DOHH2 (cell line): ENCODE results near the gene ARL14EP.

ENCODE experiments used
- H3F3A ChIP-seq: fragments of 200-600 bp; sonication (generic), shearing (Covaris generic); 2 replicates; pipeline ENCODE4 v1.6.0; 2016; ENCODE audit warnings: antibody characterized with exemption, mild to moderate bottlenecking; ENCODE audit not compliant: control insufficient read depth, insufficient read depth
- H3K27ac ChIP-seq: fragments of 200-600 bp; sonication (generic); 2 replicates; pipeline ENCODE4 v1.5.1; 2014; ENCODE audit warnings: low read depth, mild to moderate bottlenecking, low read length, moderate library complexity
- H3K27me3 ChIP-seq: fragments of 200-600 bp; sonication (generic); 2 replicates; pipeline ENCODE4 v1.6.1; 2014; ENCODE audit warnings: mild to moderate bottlenecking, low read length, mixed read lengths; ENCODE audit not compliant: control insufficient read depth
- H3K36me3 ChIP-seq: fragments of 200-600 bp; sonication (generic); 2 replicates; pipeline ENCODE4 v1.6.1; 2014; ENCODE audit warnings: mild to moderate bottlenecking, low read length, moderate library complexity, mixed read lengths; ENCODE audit not compliant: control insufficient read depth
- H3K4me1 ChIP-seq: fragments of 200-600 bp; sonication (generic); 2 replicates; pipeline ENCODE4 v1.6.1; 2014; ENCODE audit warnings: mild to moderate bottlenecking, low read length, mixed read lengths; ENCODE audit not compliant: control insufficient read depth
- H3K4me2 ChIP-seq: fragments of 200-600 bp; sonication (generic); 2 replicates; pipeline ENCODE4 v1.6.0; 2014; ENCODE audit warnings: mild to moderate bottlenecking, low read length, moderate library complexity
- H3K4me3 ChIP-seq: fragments of 200-600 bp; sonication (generic); 2 replicates; pipeline ENCODE4 v1.5.1; 2014; ENCODE audit warnings: mild to moderate bottlenecking, low read length, mixed read lengths
- H3K79me2 ChIP-seq: fragments of 200-600 bp; sonication (generic); 2 replicates; pipeline ENCODE4 v1.6.1; 2014; ENCODE audit warnings: mild to moderate bottlenecking, low read length, mixed read lengths; ENCODE audit not compliant: control insufficient read depth
- H3K9me2 ChIP-seq: fragments of 200-600 bp; sonication (generic); replicated peaks from 2 replicates; pipeline ENCODE4 v1.6.1; 2014; ENCODE audit warnings: mild to moderate bottlenecking, low read length, mixed read lengths; ENCODE audit not compliant: control insufficient read depth
- H3K9me3 ChIP-seq: fragments of 200-600 bp; sonication (generic); 2 replicates; pipeline ENCODE4 v1.6.1; 2014; ENCODE audit warnings: antibody characterized with exemption, low read length, mixed read lengths; ENCODE audit not compliant: control insufficient read depth, insufficient read depth
- H4K20me1 ChIP-seq: fragments of 200-600 bp; sonication (generic); 2 replicates; pipeline ENCODE4 v1.6.0; 2014; ENCODE audit warnings: low read depth, mild to moderate bottlenecking, antibody characterized with exemption, low read length, moderate library complexity; ENCODE audit not compliant: control insufficient read depth, insufficient read depth
- EZH2phosphoT487 ChIP-seq: fragments of 200-600 bp; sonication (generic); IDR thresholded peaks from 2 replicates; pipeline ENCODE4 v1.6.1; 2017; ENCODE audit warnings: borderline replicate concordance, mild to moderate bottlenecking, antibody characterized with exemption, low read length, moderate library complexity, mixed read lengths
- TF ChIP-seq, protein P1 (sequence below): fragments of 200-600 bp; sonication (generic); IDR thresholded peaks from one replicate; pipeline ENCODE4 v1.5.1; 2014; ENCODE audit warnings: antibody characterized with exemption, mild to moderate bottlenecking, low read depth, low read length; ENCODE audit not compliant: poor library complexity, severe bottlenecking

The ARL14EP gene

GRCh38 chr11:30282289-30282631 is 40.6 kb upstream of the ARL14EP start:
- no peaks in the 10 kb centered on the region for H3K9me2 ChIP-seq
- no peaks in the 10 kb centered on the region for H3K79me2 ChIP-seq
- H3K4me1 ChIP-seq, result no peaks in the 10 kb centered on the region
- no peaks in the 10 kb centered on the region for H3K9me3 ChIP-seq
- H3K27ac ChIP-seq, result no peak overlapping the region
- no peak for TF ChIP-seq EZH2phosphoT487
- TF ChIP-seq, protein P1, sequence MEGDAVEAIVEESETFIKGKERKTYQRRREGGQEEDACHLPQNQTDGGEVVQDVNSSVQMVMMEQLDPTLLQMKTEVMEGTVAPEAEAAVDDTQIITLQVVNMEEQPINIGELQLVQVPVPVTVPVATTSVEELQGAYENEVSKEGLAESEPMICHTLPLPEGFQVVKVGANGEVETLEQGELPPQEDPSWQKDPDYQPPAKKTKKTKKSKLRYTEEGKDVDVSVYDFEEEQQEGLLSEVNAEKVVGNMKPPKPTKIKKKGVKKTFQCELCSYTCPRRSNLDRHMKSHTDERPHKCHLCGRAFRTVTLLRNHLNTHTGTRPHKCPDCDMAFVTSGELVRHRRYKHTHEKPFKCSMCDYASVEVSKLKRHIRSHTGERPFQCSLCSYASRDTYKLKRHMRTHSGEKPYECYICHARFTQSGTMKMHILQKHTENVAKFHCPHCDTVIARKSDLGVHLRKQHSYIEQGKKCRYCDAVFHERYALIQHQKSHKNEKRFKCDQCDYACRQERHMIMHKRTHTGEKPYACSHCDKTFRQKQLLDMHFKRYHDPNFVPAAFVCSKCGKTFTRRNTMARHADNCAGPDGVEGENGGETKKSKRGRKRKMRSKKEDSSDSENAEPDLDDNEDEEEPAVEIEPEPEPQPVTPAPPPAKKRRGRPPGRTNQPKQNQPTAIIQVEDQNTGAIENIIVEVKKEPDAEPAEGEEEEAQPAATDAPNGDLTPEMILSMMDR, result no peak
- H3K36me3 ChIP-seq, result no peaks in the 10 kb centered on the region
- no peaks in the 10 kb centered on the region for H4K20me1 ChIP-seq
- no peaks in the 10 kb centered on the region for H3K27me3 ChIP-seq
- H3F3A ChIP-seq, result no peaks in the 10 kb centered on the region
- H3K4me2 ChIP-seq, result no peak overlapping the region
- H3K4me3 ChIP-seq, result no peak overlapping the region

- no peaks in the 10 kb centered on the region for H3F3A ChIP-seq
- H3K79me2 ChIP-seq, result no peaks in the 10 kb centered on the region
- H4K20me1 ChIP-seq, result no peaks in the 10 kb centered on the region
- no peaks in the 10 kb centered on the region for H3K27me3 ChIP-seq
- H3K9me3 ChIP-seq, result no peaks in the 10 kb centered on the region
- no peak overlapping the region for H3K27ac ChIP-seq
- H3K4me3 ChIP-seq, result no peak overlapping the region
- no peaks in the 10 kb centered on the region for H3K36me3 ChIP-seq
- H3K9me2 ChIP-seq, result no peaks in the 10 kb centered on the region
- no peak overlapping the region for H3K4me2 ChIP-seq
- H3K4me1 ChIP-seq, result no peaks in the 10 kb centered on the region
- TF ChIP-seq, protein P1, result no peak
- TF ChIP-seq EZH2phosphoT487, result no peak
Observed at GRCh38 chr11:30284836-30285235, 38.1 kb upstream of the ARL14EP start.

GRCh38 chr11:30285416-30286121 is 37.3 kb upstream of the ARL14EP start:
- TF ChIP-seq, protein P1, result no peak
- TF ChIP-seq EZH2phosphoT487, result no peak
- H3K9me3 ChIP-seq, result no peaks in the 10 kb centered on the region
- no peaks in the 10 kb centered on the region for H3F3A ChIP-seq
- H3K4me3 ChIP-seq, result no peak overlapping the region
- no peaks in the 10 kb centered on the region for H3K4me1 ChIP-seq
- no peaks in the 10 kb centered on the region for H3K27me3 ChIP-seq
- no peaks in the 10 kb centered on the region for H3K9me2 ChIP-seq
- H3K4me2 ChIP-seq, result no peak overlapping the region
- no peak overlapping the region for H3K27ac ChIP-seq
- H3K36me3 ChIP-seq, result no peaks in the 10 kb centered on the region
- no peaks in the 10 kb centered on the region for H4K20me1 ChIP-seq
- H3K79me2 ChIP-seq, result no peaks in the 10 kb centered on the region
